Measurements from ENCODE around the gene HS3ST5. TPM values are rescaled to one million over a fixed set of nuclear protein-coding genes. Genes with fewer than 3 reads are reported as not detected.

HS3ST5 gene
- total and polyA plus RNA-seq, 2 donors (not counting 3 experiments of a cell fraction or from before 2014, with no cell fraction given) = not detected

DNA sequence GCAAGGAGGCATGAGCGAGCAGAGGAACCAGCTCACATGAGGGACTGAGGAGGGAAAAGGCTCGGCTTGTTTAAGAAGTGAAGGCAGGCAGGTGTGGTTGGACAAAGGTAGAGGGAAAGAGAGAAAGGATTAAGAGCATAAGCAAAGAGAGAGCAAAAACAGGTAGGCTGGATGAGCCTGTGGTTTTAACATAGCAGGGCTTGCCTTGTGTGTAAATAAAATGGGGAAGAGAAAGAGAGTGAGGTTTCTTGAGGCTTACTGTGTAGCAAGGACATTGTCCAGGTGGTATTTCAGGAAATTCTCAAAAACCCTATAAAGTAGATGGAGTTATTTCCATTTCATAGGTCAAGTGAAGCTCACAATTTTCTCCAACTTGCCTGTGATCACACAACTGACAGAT lies 278.0 kb downstream of the HS3ST5 start:
- Histone ChIP-seq H3K27ac (ENCODE audit: insufficient read depth, low read depth, low read length) (no peak overlapping the region), H4K20me1 (replicated peaks; ENCODE audit: control insufficient read depth, extremely low read depth, insufficient read depth, low read length) (no peaks in the 10 kb centered on the region), H3K4me1 (ENCODE audit: control insufficient read depth, extremely low read depth, insufficient read depth, low read length) (no peaks in the 10 kb centered on the region), H3K36me3 (ENCODE audit: control insufficient read depth in 2 of 2, extremely low read depth in 1 of 2, insufficient read depth in 2 of 2, low read length in 2 of 2) (no peaks in the 10 kb centered on the region), H3K79me2 (ENCODE audit: control insufficient read depth, insufficient read depth, low read length) (no peaks in the 10 kb centered on the region), H2AFZ (ENCODE audit: low read depth, low read length) (no peak overlapping the region), H3K9me1 (replicated peaks; ENCODE audit: control insufficient read depth, extremely low read depth, insufficient read depth, low read length) (no peaks in the 10 kb centered on the region), H3K9me3 (replicated peaks; ENCODE audit: control insufficient read depth, insufficient read depth, low read length) (no peaks in the 10 kb centered on the region), H3K4me3 (replicated peaks in 1 of 3; ENCODE audit: insufficient read depth in 1 of 3, low read depth in 1 of 3, low read length in 3 of 3) (no peak overlapping the region), H3K27me3 (ENCODE audit: control insufficient read depth in 2 of 2, insufficient read depth in 2 of 2, low read length in 2 of 2) (peaks cover 0 to 6% of the 10 kb centered on the region in 2 experiments), H3K4me2 (ENCODE audit: insufficient read depth, low read length) (no peak overlapping the region), H3K9ac (replicated peaks; ENCODE audit: extremely low read depth, insufficient read depth, low read length) (no peak overlapping the region)
- DNase-seq (ENCODE audit: low read depth, low spot score) = no peak
- POLR2A ChIA-PET = no interaction called here
- intact Hi-C loops (cut with micrococcal nuclease) (no loop called here), dilution Hi-C loops (cut with MboI; ENCODE audit: extremely low pct_ligation_motif_present, low sequenced_read_pairs) (no loop called here)
- CTCF ChIA-PET = interaction anchor here (0.8 to 1.0 kb wide), 2 partner anchors 9 to 63 kb away, joined by 3 to 4 read pairs; no protein-coding TSS in a partner anchor
- BruUV-seq (replicated peaks) = no TSS peak
- TF ChIP-seq MYC (IDR thresholded peaks at IDR 0.05; ENCODE audit: low read depth, low read length) (no peak), JUN (IDR thresholded peaks at IDR 0.05; ENCODE audit: borderline replicate concordance, insufficient read depth, insufficient read length, low read depth) (no peak), POLR2AphosphoS5 (IDR thresholded peaks at IDR 0.05; ENCODE audit: insufficient read depth, low read depth, low read length) (no peak), FOS (IDR thresholded peaks at IDR 0.05; ENCODE audit: borderline replicate concordance, insufficient read depth, low read length) (no peak), POLR2A (IDR thresholded peaks at IDR 0.05; ENCODE audit: low read depth, low read length) (no peak), GATA2 (IDR thresholded peaks at IDR 0.05; ENCODE audit: insufficient read depth, insufficient read length, low read depth, low read length) (no peak), EZH2 (IDR thresholded peaks at IDR 0.05; ENCODE audit: borderline replicate concordance, low read depth, low read length, severe bottlenecking) (no peak)
- TF ChIP-seq, protein P1, sequence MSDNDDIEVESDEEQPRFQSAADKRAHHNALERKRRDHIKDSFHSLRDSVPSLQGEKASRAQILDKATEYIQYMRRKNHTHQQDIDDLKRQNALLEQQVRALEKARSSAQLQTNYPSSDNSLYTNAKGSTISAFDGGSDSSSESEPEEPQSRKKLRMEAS (IDR thresholded peaks at IDR 0.05; ENCODE audit: insufficient read depth, insufficient read length) = no peak
- TF ChIP-seq, protein P2, sequence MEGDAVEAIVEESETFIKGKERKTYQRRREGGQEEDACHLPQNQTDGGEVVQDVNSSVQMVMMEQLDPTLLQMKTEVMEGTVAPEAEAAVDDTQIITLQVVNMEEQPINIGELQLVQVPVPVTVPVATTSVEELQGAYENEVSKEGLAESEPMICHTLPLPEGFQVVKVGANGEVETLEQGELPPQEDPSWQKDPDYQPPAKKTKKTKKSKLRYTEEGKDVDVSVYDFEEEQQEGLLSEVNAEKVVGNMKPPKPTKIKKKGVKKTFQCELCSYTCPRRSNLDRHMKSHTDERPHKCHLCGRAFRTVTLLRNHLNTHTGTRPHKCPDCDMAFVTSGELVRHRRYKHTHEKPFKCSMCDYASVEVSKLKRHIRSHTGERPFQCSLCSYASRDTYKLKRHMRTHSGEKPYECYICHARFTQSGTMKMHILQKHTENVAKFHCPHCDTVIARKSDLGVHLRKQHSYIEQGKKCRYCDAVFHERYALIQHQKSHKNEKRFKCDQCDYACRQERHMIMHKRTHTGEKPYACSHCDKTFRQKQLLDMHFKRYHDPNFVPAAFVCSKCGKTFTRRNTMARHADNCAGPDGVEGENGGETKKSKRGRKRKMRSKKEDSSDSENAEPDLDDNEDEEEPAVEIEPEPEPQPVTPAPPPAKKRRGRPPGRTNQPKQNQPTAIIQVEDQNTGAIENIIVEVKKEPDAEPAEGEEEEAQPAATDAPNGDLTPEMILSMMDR (IDR thresholded peaks at IDR 0.05; ENCODE audit: extremely low read depth in 1 of 2, insufficient read depth in 1 of 2, low read depth in 1 of 2, low read length in 2 of 2) = no peak
- FAIRE-seq = no peak
